Psoas muscle (tissue), 8 donors: Measurements from ENCODE around the gene MEG3. TPM values are rescaled to one million over a fixed set of nuclear protein-coding genes. Genes with fewer than 3 reads are reported as not detected.
A peak's percentile ranks its signal among the peaks of the same experiment; 100 is the strongest.
"Not testable (repeated sequence)": the region's sequence is repeated elsewhere in the genome, so short reads cannot be mapped to it uniquely, and the experiment has no call there.

Experiments
- ATAC-seq, 4 donors: fragments of 200-7000 bp; cut with Tn5 transposase; one replicate each; pipeline ENCODE4 v1.9.1; 2020; ENCODE audit warnings: moderate library complexity in 3 of 4, mild to moderate bottlenecking in 2 of 4
- DNase-seq, 2 donors: peaks; one replicate each; pipeline ENCODE4 v3.0.0-alpha.2; 2020
- H3K27ac ChIP-seq: fragments of 200-600 bp; one replicate; pipeline ENCODE4 v1.8.0; 2022
- H3K27me3 ChIP-seq, 3 donors: fragments of 200-600 bp in 1 of 3; one replicate each; pipeline versions ENCODE4 v1.6.1 to v1.8.0; 2013 to 2022; ENCODE audit warnings: low read length in 2 of 3, mild to moderate bottlenecking in 2 of 3, moderate library complexity in 1 of 3; ENCODE audit not compliant: insufficient read depth in 3 of 3
- H3K36me3 ChIP-seq, 2 donors: fragments of 200-600 bp in 1 of 2; one replicate each; pipeline versions ENCODE4 v1.6.1 to v1.8.0; 2013 to 2022; ENCODE audit warnings: low read depth in 1 of 2, mild to moderate bottlenecking in 1 of 2, moderate library complexity in 1 of 2; ENCODE audit not compliant: insufficient read depth in 1 of 2
- H3K4me1 ChIP-seq: fragments of 200-600 bp; one replicate; pipeline ENCODE4 v1.8.0; 2022
- H3K4me3 ChIP-seq: fragments of 200-600 bp; one replicate; pipeline ENCODE4 v1.8.0; 2022; ENCODE audit warnings: mild to moderate bottlenecking
- H3K9me3 ChIP-seq: fragments of 200-600 bp; one replicate; pipeline ENCODE4 v1.8.0; 2022
- CTCF ChIP-seq: fragments of 200-600 bp; IDR thresholded peaks from one replicate; pipeline ENCODE4 v1.8.0; 2022; ENCODE audit warnings: antibody characterized with exemption
- WGBS, 3 donors: extraction: QIAGEN DNeasy Blood & Tissue Kit; methylation state at CpG; one replicate each; pipeline versions ENCODE4 v1.1.6 to v1.1.7; 2013; 5-methylcytosine and 5-hydroxymethylcytosine counted together
- intact Hi-C, 2 donors: fragments of 100-400 bp; cut with DNase I; formaldehyde crosslinking; loops; one replicate each; pipeline versions ENCODE4 v1.11.0 to v1.14.2; 2022
- polyA plus RNA-seq, 3 donors: library from polyadenylated mRNA; stranded (reverse); fragments of 200-250 nt; gene quantifications; one replicate each; pipeline ENCODE4 v1.2.3, GENCODE V29; 2013
- total RNA-seq, 4 donors: library from RNA; stranded (reverse); fragmentation: NEBNext Ultra II Directional in 2 of 4; extraction: Animal tissue kit (Norgen Biotek cat#: 25700) in 2 of 4; gene quantifications; one replicate each; pipeline versions ENCODE4 v1.2.1 to v1.2.4, GENCODE V29; 2021 to 2023
- donor health status: healthy with polysubstance abuse.
- donor health status: DM: no; HTN: no; CAD: no; lungs with moderate emphysema.
- donor health status: Bipolar disorder and iron deficiency.
- donor health status: healthy.
- donor health status: DM: yes; HTN: yes; CAD: no.
- donor health status: DM: no; HTN: no; CAD: no.
- donor health status: DM: no; HTN: no; CAD: no.
- donor health status: DM: yes; HTN: yes; CAD: no.

The MEG3 gene
- total and polyA plus RNA-seq, 7 donors, result 17.8 to 52.6 (median 24.9) TPM

GRCh38 chr14:100818221-100818699, 7.7 kb upstream of the MEG3 start:
- H3K36me3 ChIP-seq, result no peaks in the 10 kb centered on the region
- H3K27me3 ChIP-seq, result peaks cover 0 to 13% (median 0%) of the 10 kb centered on the region in 3 donors
- no peak for TF ChIP-seq CTCF
- peak in 1 of 2 donors; percentile 15 for DNase-seq
- H3K4me1 ChIP-seq, result no peaks in the 10 kb centered on the region
- WGBS, 3 donors, result 43 to 53% (median 46%) methylated on average over 3 of the region's 3 CpGs
- no peak overlapping the region for H3K27ac ChIP-seq
- intact Hi-C loops, result no loop called here
- ATAC-seq, result no peak
- H3K4me3 ChIP-seq, result no peak overlapping the region
- H3K9me3 ChIP-seq, result no peaks in the 10 kb centered on the region

- H3K27ac ChIP-seq, H3K9me3 ChIP-seq, DNase-seq, H3K4me1 ChIP-seq, H3K4me3 ChIP-seq, H3K36me3 ChIP-seq, intact Hi-C loops, ATAC-seq: not testable (repeated sequence)
- 89 to 95% (median 93%) methylated on average over 10 of the region's 10 CpGs for WGBS, 3 donors
- H3K27me3 ChIP-seq, result peaks cover 0 to 13% (median 0%) of the 10 kb centered on the region in 3 donors
Measured at GRCh38 chr14:100818923-100819322, 7.0 kb upstream of the MEG3 start.

GRCh38 chr14:100819453-100819828, 6.5 kb upstream of the MEG3 start:
- H3K9me3 ChIP-seq, result no peaks in the 10 kb centered on the region
- peaks cover 0 to 18% (median 1%) of the 10 kb centered on the region in 3 donors for H3K27me3 ChIP-seq
- H3K4me3 ChIP-seq, result no peak overlapping the region
- H3K36me3 ChIP-seq, result no peaks in the 10 kb centered on the region
- intact Hi-C loops, result no loop called here
- 95 to 100% (median 98%) methylated on average over 1 of the region's 1 CpG for WGBS, 3 donors
- TF ChIP-seq CTCF, result no peak
- H3K4me1 ChIP-seq, result no peaks in the 10 kb centered on the region
- DNase-seq (no peak), ATAC-seq (no peak)
- no peak overlapping the region for H3K27ac ChIP-seq

GRCh38 chr14:100819829-100820475, 6.0 kb upstream of the MEG3 start:
- WGBS, 3 donors, result 96 to 99% (median 98%) methylated on average over 20 to 22 of the region's 22 CpGs
- H3K4me1 ChIP-seq, result no peaks in the 10 kb centered on the region
- no peak overlapping the region for H3K27ac ChIP-seq
- no peaks in the 10 kb centered on the region for H3K36me3 ChIP-seq
- peaks cover 0 to 18% (median 5%) of the 10 kb centered on the region in 3 donors for H3K27me3 ChIP-seq
- peak in 1 of 2 donors; percentile 28 for DNase-seq
- no peak overlapping the region for H3K4me3 ChIP-seq
- intact Hi-C loops, result no loop called here
- TF ChIP-seq CTCF, result no peak
- no peak for ATAC-seq
- H3K9me3 ChIP-seq, result no peaks in the 10 kb centered on the region

- no peaks in the 10 kb centered on the region for H3K36me3 ChIP-seq
- no peak overlapping the region for H3K27ac ChIP-seq
- H3K27me3 ChIP-seq, result peaks cover 0 to 25% (median 12%) of the 10 kb centered on the region in 3 donors
- DNase-seq, result no peak
- no peak overlapping the region for H3K4me3 ChIP-seq
- no peak for ATAC-seq
- TF ChIP-seq CTCF, result no peak
- H3K4me1 ChIP-seq, result no peaks in the 10 kb centered on the region
- WGBS, 3 donors, result 56 to 65% (median 62%) methylated on average over 4 of the region's 4 CpGs
- intact Hi-C loops, result no loop called here
- no peaks in the 10 kb centered on the region for H3K9me3 ChIP-seq
Measured at GRCh38 chr14:100820957-100821356, 5.0 kb upstream of the MEG3 start.
